ENCODE measurements around the gene DROSHA.

The DROSHA gene

DNA sequence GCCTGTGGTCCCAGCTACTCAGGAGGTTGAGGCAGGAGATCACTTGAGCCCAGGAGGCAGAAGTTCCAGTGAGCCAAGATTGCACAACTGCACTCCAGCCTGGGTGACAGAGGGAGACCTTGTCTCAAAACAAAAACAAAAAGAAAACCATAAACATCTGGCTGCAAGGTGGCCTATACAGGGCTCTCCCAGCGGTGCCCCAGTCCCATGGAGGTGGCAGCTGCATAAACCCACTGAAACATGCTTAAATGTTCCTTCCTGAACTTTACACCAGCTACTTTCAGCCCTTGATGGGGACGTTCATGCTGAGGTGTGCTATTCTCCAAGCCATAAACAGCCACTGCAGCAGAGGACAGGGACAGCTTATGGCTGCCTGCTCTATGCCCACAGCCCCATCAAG is 35.6 kb downstream of the DROSHA start:
- Mint-ChIP-seq H3K27me3 (no peaks in the 10 kb centered on the region), H3K4me3 (no peak overlapping the region), H3K9me3 (no peaks in the 10 kb centered on the region), H3K36me3 (peaks cover 45% of the 10 kb centered on the region), H3K27ac (no peak overlapping the region), H3K4me1 (no peaks in the 10 kb centered on the region)
- DNase-seq (ENCODE audit: low spot score in 2 of 2) (no peak), ATAC-seq (ENCODE audit: low read depth) (no peak)

DNA sequence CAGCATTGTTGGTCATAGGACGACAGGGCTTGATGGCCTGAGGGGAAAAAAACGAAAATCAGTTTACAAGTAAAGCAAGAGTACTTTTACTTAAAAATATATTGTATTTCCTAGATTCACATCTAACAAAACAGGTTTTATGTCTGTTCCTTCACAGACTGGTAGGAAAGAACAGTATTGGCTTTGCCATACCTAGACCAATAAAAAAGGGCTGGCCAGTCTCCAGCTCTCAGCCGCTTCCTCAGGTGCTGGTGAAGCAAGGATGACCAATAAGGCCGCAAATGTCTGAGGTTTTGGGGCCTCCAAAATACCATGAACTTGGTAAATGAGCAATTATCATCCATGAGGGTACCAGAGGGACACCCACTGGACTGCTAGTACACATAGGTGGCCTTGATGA is 36.6 kb downstream of the DROSHA start:
- Mint-ChIP-seq H3K9me3 (no peaks in the 10 kb centered on the region), H3K36me3 (peaks cover 42% of the 10 kb centered on the region), H3K4me1 (no peaks in the 10 kb centered on the region), H3K4me3 (no peak overlapping the region), H3K27ac (no peak overlapping the region), H3K27me3 (no peaks in the 10 kb centered on the region)
- DNase-seq (ENCODE audit: low spot score in 2 of 2) (no peak), ATAC-seq (ENCODE audit: low read depth) (no peak)

DNA sequence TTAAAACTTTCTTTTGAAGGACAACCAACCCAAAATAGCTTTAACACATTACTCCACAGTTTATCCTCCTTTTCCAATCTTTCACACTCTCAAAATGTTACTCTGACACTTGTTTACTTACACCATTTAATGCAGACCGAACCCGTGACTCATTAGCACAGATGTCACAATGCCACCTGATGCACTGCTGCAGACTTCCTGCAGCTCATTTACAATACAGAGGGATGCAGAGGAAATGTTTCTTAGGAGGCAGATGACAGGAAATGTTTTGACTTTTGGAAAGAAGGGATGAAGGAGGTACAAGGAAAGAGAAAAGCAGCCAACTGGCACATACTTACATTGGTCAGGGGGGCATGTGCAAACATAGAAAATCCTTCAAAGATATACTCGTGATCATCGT is 39.0 kb downstream of the DROSHA start:
- H3K27me3 Mint-ChIP-seq: no peaks in the 10 kb centered on the region
- no peak overlapping the region for H3K4me3 Mint-ChIP-seq
- no peaks in the 10 kb centered on the region for H3K9me3 Mint-ChIP-seq
- H3K27ac Mint-ChIP-seq: no peak overlapping the region
- H3K4me1 Mint-ChIP-seq: no peaks in the 10 kb centered on the region
- DNase-seq (ENCODE audit: low spot score in 2 of 2) (no peak), ATAC-seq (ENCODE audit: low read depth) (no peak)
- peaks cover 40% of the 10 kb centered on the region for H3K36me3 Mint-ChIP-seq

DNA sequence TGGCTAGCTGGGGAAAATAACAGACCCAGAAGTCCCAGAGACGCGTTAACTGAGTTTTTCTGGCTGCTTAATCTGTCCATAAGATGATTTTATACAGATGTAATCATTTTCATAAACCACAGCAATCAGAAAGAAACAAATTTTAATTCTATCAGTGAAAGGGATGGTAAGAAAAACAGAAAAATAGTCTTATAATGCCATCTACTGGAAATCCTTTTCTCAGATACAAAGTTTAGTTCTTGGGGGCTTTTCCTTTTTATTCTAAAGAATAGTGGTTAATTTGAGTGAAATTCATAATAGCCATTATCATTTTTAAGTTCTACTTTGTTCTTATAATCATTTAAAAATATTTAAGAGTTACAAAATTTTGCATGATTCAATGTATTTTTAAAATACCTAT is 44.4 kb downstream of the DROSHA start:
- DNase-seq (ENCODE audit: low spot score in 2 of 2): no peak
- no peaks in the 10 kb centered on the region for H3K9me3 Mint-ChIP-seq
- H3K27ac Mint-ChIP-seq: no peak overlapping the region
- H3K4me1 Mint-ChIP-seq: no peaks in the 10 kb centered on the region
- no peaks in the 10 kb centered on the region for H3K27me3 Mint-ChIP-seq
- H3K4me3 Mint-ChIP-seq: no peak overlapping the region
- ATAC-seq (ENCODE audit: low read depth): no peak
- H3K36me3 Mint-ChIP-seq: peaks cover 28% of the 10 kb centered on the region

DNA sequence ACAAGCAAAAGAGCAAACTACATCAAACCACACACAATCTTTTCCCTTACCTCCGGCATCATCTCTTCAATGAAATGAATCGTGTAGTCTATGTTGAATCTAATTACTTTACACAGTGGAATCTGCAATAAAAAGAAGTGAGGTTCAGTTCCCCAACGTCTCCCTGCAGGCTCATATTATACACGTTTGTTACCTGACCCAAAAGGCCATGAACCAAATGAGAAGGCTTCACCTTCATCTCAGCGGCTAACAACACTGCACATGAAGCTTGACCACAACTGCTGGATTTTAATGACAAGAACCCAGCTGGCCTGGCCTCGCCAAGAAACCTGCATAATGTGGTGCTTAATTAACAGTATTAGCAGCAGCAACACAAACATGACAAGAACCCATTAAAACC is 45.5 kb downstream of the DROSHA start:
- Mint-ChIP-seq H3K36me3 (peaks cover 33% of the 10 kb centered on the region), H3K9me3 (no peaks in the 10 kb centered on the region), H3K4me3 (no peak overlapping the region), H3K4me1 (no peaks in the 10 kb centered on the region), H3K27ac (no peak overlapping the region), H3K27me3 (no peaks in the 10 kb centered on the region)
- no peak for ATAC-seq (ENCODE audit: low read depth)
- no peak for DNase-seq (ENCODE audit: low spot score in 2 of 2)

DNA sequence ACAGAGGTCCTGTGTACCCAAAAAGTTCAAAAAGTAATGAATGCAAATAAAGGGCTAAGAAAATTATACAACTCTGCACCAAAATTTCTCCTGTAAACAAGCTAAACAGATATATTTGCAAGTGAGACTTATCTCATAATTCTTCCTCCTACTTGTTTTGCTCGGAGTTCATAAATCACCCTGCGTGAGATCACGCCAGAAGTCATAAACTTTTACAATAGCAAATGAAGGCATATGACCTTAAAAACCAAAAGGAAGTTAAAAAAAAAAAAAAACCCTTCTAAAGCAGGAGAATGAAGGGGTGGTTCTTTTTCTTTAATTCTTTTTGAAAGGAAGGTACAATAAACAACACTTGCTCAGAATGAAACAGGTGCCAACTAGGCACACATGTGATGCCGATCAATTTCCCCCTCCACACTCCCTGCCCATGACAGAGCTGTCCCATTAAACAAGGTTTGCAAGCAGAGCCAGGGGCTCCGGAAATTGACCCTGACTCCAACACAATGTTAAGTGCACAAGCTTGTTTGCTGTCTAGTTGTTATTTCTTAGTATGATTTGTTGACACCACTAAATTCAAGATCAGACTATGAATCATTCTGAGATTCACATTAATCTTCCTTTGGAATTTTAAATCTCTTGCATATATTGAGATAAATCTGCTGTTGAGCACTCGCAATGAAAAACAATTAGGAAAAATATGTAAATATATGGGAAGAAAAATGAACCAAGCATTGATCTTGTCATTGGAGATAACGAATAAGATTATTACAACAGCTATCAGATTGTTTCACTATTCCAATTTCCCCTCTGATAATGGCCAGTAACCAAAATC is 46.3 kb downstream of the DROSHA start:
- no peak for ATAC-seq (ENCODE audit: low read depth)
- H3K27ac Mint-ChIP-seq: no peak overlapping the region
- DNase-seq (ENCODE audit: low spot score in 2 of 2): no peak

DNA sequence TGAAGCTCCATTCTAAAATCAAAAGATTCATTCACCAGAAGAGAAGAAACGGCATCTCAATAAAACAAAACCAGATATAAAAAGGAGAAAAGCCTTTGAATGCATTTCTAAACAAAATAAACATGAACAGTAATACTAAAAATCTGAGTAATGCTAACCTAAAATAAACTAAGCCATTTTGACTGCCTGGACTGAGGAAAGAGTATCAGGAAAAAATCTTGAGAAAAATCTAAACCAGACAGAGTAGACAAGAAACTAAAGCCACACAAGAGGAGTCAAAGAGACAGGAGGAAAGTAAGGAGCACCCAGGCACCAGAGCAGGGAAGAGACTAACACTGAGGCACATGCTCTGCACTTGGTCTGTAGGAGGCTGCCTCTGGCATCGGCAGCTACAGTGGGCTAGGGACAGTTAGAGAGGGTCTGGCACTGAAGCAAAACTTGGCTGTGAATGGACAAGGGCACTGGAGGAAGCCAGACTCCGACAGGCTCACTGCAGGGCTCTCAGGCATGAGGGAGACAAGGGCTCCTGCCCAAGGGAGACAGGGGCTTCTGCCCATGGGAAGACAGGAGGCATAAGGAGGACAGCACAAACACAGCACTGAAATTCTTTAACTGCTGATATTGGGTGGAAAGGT is 50.2 kb downstream of the DROSHA start:
- ATAC-seq (ENCODE audit: low read depth) (no peak), DNase-seq (ENCODE audit: low spot score in 2 of 2) (no peak)
- Mint-ChIP-seq H3K36me3 (peaks cover 31% of the 10 kb centered on the region), H3K4me3 (no peak overlapping the region), H3K9me3 (no peaks in the 10 kb centered on the region), H3K4me1 (no peaks in the 10 kb centered on the region), H3K27ac (no peak overlapping the region), H3K27me3 (no peaks in the 10 kb centered on the region)

More for the DNA sequence above, 46.3 kb downstream of the DROSHA start:
- no peaks in the 10 kb centered on the region for H3K4me1 Mint-ChIP-seq
- no peak overlapping the region for H3K4me3 Mint-ChIP-seq
- peaks cover 37% of the 10 kb centered on the region for H3K36me3 Mint-ChIP-seq
- no peaks in the 10 kb centered on the region for H3K27me3 Mint-ChIP-seq
- no peaks in the 10 kb centered on the region for H3K9me3 Mint-ChIP-seq

DNA sequence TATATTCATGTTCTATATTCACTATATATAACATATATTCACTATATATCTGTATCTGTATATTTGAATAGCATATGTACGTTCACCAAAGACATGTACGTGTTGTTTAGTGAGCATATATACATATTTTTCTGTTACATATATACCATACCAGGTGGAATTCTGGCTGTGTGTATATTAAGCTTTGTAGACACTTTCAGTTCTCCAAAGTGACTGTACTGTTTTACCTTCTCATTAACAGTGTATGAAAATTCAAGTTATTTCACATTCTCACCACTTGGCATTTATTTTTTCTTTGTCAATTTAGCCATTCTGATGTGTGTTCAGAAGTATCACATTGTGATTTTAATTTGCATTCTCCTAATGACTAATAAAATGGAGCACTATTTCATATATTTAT is 52.2 kb downstream of the DROSHA start:
- H3K9me3 Mint-ChIP-seq: no peaks in the 10 kb centered on the region
- ATAC-seq (ENCODE audit: low read depth): no peak
- H3K4me3 Mint-ChIP-seq: no peak overlapping the region

DNA sequence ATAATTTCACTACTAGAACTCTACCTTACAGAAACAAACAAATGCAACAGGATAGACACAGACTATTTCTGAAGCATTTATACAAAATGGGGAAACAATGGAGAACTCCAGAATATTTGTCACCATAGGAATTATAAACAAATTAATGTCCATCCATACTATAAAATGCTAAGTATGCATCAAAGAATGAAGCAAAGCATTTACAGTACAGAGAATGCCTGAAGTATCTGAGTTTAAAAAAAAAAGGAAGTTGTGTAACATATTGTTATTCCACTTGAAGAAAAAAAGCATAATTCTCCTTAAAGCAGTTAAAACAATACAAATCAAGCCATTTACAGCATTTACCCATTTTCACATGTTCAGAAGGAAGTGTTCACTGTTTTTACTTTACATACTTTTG is 53.0 kb downstream of the DROSHA start:
- Mint-ChIP-seq H3K36me3 (peaks cover 29% of the 10 kb centered on the region), H3K9me3 (no peaks in the 10 kb centered on the region), H3K27ac (no peak overlapping the region), H3K4me1 (no peaks in the 10 kb centered on the region), H3K4me3 (no peak overlapping the region), H3K27me3 (no peaks in the 10 kb centered on the region)
- DNase-seq (ENCODE audit: low spot score in 2 of 2) (no peak), ATAC-seq (ENCODE audit: low read depth) (no peak)

More for the DNA sequence above, 52.2 kb downstream of the DROSHA start:
- H3K36me3 Mint-ChIP-seq: peaks cover 29% of the 10 kb centered on the region
- H3K27ac Mint-ChIP-seq: no peak overlapping the region
- no peaks in the 10 kb centered on the region for H3K27me3 Mint-ChIP-seq
- DNase-seq (ENCODE audit: low spot score in 2 of 2): no peak
- H3K4me1 Mint-ChIP-seq: no peaks in the 10 kb centered on the region

DNA sequence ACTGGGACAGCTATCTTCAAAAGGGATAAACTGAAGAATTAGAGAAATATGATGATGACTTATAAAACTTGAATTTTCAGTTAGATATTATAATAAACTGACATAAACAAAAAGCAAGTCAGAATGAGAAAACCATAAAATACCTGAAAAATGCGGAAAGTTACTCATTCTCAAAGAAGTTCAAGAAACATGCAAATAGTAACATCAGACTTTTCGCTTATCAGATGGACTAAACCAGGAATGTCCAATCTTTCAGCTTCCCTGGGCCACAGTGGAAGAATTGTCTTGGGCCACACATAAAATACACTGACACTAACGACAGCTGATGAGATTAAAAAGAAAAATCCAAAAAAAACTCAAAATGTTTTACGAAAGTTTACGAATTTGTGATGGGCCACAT is 53.9 kb downstream of the DROSHA start:
- no peak for ATAC-seq (ENCODE audit: low read depth)
- peaks cover 32% of the 10 kb centered on the region for H3K36me3 Mint-ChIP-seq
- H3K4me3 Mint-ChIP-seq: no peak overlapping the region
- H3K9me3 Mint-ChIP-seq: no peaks in the 10 kb centered on the region
- H3K4me1 Mint-ChIP-seq: no peaks in the 10 kb centered on the region
- DNase-seq (ENCODE audit: low spot score in 2 of 2): no peak
- H3K27ac Mint-ChIP-seq: no peak overlapping the region
- no peaks in the 10 kb centered on the region for H3K27me3 Mint-ChIP-seq

DNA sequence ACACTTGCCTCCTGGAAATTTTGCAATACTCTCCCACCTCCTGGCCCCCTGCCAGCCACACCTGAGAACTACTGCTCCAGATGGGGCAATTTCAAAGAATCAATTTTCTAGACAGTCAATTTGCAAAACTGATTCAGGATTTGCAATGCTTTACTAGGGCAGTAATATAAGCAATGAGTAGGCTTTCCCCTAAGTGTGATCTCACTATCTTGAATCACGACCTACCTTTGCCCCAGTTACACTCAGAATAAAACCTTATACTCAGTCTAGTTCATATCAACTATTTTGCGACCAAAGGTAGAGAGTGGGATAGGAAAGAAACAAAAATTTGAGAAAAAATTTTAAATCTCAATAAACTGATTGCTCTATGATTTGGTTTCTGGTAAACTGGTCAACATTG is 54.4 kb downstream of the DROSHA start:
- Mint-ChIP-seq H3K9me3 (no peaks in the 10 kb centered on the region), H3K4me1 (no peaks in the 10 kb centered on the region), H3K27ac (no peak overlapping the region), H3K36me3 (peaks cover 33% of the 10 kb centered on the region), H3K4me3 (no peak overlapping the region), H3K27me3 (no peaks in the 10 kb centered on the region)
- ATAC-seq (ENCODE audit: low read depth) (no peak), DNase-seq (ENCODE audit: low spot score in 2 of 2) (no peak)

DNA sequence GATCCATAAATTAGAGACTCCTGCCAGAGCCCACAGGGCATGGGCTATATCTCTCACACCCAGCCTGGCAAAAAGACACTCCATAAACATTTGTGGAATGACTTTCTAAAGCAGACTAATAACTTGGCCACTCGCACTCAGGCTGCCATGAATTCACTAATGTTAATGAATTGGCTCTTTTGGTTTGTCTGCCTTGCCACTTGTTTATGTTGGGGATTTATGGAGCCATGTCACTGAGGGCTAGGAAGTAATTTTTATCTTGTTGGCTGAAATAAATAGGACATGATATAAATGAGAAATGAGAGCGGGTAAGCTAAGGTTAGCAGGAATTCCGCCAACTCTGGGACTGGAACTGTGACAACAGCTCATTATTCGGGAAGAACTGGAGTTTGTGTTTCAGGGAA is 55.2 kb downstream of the DROSHA start:
- Mint-ChIP-seq H3K27ac (no peak overlapping the region), H3K4me3 (no peak overlapping the region), H3K9me3 (no peaks in the 10 kb centered on the region), H3K27me3 (no peaks in the 10 kb centered on the region), H3K4me1 (no peaks in the 10 kb centered on the region), H3K36me3 (peaks cover 31% of the 10 kb centered on the region)
- DNase-seq (ENCODE audit: low spot score in 2 of 2) (no peak), ATAC-seq (ENCODE audit: low read depth) (no peak)

DNA sequence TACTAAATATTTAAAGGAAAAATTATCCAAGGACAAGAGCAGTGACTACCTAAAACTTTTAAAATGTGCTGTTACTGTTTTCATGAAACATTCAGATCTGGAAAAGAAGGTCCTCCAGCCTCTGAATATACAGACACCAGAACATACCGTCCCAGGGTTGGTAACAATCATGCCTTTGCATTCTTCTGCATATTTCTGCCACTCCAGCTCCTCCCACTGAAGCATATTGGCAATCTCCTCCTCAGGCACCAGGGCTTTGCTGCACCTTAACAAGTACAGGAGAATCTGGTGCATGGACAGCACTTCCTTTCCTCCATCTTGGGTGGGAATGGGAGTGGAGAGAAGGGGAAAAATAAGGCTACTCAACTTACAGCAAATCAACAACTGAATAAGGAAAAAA is 60.0 kb downstream of the DROSHA start:
- peaks cover 33% of the 10 kb centered on the region for H3K36me3 Mint-ChIP-seq
- no peaks in the 10 kb centered on the region for H3K9me3 Mint-ChIP-seq
- no peak overlapping the region for H3K4me3 Mint-ChIP-seq
- ATAC-seq (ENCODE audit: low read depth): no peak
- DNase-seq (ENCODE audit: low spot score in 2 of 2): no peak
- no peaks in the 10 kb centered on the region for H3K27me3 Mint-ChIP-seq
- no peak overlapping the region for H3K27ac Mint-ChIP-seq
- H3K4me1 Mint-ChIP-seq: no peaks in the 10 kb centered on the region

DNA sequence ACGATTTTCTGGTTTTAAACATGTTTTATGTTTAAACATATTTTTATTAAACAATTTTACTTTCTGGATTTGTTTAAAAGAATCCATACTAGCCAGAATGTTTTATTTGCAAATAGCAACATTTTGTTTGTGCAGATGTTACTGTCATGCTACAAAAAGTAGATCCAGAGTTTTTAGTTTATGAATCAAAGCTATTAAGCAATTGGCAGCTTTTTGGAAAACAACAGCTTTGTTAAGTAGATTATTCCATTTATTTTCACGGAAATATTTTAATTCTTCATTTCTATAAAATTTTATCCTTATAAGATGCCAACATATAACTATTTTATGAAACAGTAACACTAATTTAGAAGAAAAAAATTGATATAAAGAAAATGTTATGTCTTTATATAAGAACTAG is 60.9 kb downstream of the DROSHA start:
- H3K4me1 Mint-ChIP-seq: no peaks in the 10 kb centered on the region
- H3K4me3 Mint-ChIP-seq: no peak overlapping the region
- DNase-seq (ENCODE audit: low spot score in 2 of 2): no peak
- H3K36me3 Mint-ChIP-seq: peaks cover 34% of the 10 kb centered on the region
- no peaks in the 10 kb centered on the region for H3K27me3 Mint-ChIP-seq
- no peak overlapping the region for H3K27ac Mint-ChIP-seq
- no peaks in the 10 kb centered on the region for H3K9me3 Mint-ChIP-seq
- ATAC-seq (ENCODE audit: low read depth): no peak

DNA sequence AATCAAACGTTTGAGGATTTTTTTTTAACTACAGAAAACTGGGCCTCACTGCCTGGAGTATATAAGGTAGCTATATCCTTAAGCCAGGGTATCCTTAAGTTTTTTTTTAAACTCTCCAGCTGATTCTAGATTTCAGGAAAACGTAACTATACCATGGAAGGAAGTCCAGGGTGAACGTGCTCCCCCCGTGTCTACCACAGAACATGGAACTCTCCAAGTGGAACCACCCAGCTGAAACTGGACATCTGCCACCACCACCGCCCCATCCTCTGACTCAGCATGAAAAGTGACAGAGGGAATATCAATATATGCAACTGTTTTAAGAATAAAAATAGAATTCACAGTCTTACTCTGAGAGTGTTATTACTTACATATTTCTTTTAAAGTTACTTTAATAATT is 61.3 kb downstream of the DROSHA start:
- Mint-ChIP-seq H3K9me3 (no peaks in the 10 kb centered on the region), H3K27ac (no peak overlapping the region), H3K4me3 (no peak overlapping the region), H3K4me1 (no peaks in the 10 kb centered on the region), H3K27me3 (no peaks in the 10 kb centered on the region), H3K36me3 (peaks cover 35% of the 10 kb centered on the region)
- no peak for ATAC-seq (ENCODE audit: low read depth)
- DNase-seq (ENCODE audit: low spot score in 2 of 2): no peak

Data from memory B cell (primary cell).